Measurements from ENCODE around the gene RAB44.

Gene RAB44

GRCh38 chr6:36769676-36770499 lies 72.3 kb downstream of the RAB44 start:
- no peak for DNase-seq (ENCODE audit: extremely low read depth, low read depth)
- TF ChIP-seq, protein P1, sequence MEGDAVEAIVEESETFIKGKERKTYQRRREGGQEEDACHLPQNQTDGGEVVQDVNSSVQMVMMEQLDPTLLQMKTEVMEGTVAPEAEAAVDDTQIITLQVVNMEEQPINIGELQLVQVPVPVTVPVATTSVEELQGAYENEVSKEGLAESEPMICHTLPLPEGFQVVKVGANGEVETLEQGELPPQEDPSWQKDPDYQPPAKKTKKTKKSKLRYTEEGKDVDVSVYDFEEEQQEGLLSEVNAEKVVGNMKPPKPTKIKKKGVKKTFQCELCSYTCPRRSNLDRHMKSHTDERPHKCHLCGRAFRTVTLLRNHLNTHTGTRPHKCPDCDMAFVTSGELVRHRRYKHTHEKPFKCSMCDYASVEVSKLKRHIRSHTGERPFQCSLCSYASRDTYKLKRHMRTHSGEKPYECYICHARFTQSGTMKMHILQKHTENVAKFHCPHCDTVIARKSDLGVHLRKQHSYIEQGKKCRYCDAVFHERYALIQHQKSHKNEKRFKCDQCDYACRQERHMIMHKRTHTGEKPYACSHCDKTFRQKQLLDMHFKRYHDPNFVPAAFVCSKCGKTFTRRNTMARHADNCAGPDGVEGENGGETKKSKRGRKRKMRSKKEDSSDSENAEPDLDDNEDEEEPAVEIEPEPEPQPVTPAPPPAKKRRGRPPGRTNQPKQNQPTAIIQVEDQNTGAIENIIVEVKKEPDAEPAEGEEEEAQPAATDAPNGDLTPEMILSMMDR (IDR thresholded peaks at IDR 0.05; ENCODE audit: low read depth, low read length, missing control alignments) = no peak
- no peak overlapping the region for H3K4me3 ChIP-seq (replicated peaks; ENCODE audit: low read depth, low read length)

DNA sequence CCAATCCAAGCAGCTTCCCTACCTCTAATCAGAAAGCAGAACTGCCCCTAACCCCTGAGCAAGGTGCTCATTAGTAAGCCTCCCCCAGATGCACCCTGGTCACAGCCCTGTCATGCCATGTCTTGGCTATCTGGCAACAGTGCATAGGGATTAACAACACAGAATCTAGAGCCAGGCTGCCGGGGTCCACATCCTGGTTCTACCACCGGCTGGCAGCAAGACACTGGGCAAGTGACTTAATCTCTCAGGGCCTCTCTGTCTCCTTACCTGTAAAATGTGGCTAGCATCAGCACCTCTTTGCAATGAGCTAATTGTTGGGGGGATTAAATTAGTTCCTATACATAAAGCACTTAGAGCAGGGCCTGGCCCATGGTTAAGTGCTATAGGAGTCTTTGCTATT lies 73.5 kb downstream of the RAB44 start:
- DNase-seq (ENCODE audit: extremely low read depth, low read depth) = no peak
- no peak overlapping the region for H3K4me3 ChIP-seq (replicated peaks; ENCODE audit: low read depth, low read length)
- TF ChIP-seq, protein P1 (IDR thresholded peaks at IDR 0.05; ENCODE audit: low read depth, low read length, missing control alignments) = no peak

GRCh38 chr6:36772397-36772796 lies 74.8 kb downstream of the RAB44 start:
- TF ChIP-seq, protein P1 (IDR thresholded peaks at IDR 0.05; ENCODE audit: low read depth, low read length, missing control alignments) = no peak
- no peak for DNase-seq (ENCODE audit: extremely low read depth, low read depth)
- no peak overlapping the region for H3K4me3 ChIP-seq (replicated peaks; ENCODE audit: low read depth, low read length)

GRCh38 chr6:36774331-36774730 lies 76.7 kb downstream of the RAB44 start:
- no peak for DNase-seq (ENCODE audit: extremely low read depth, low read depth)
- no peak overlapping the region for H3K4me3 ChIP-seq (replicated peaks; ENCODE audit: low read depth, low read length)
- TF ChIP-seq, protein P1 (IDR thresholded peaks at IDR 0.05; ENCODE audit: low read depth, low read length, missing control alignments) = no peak

DNA sequence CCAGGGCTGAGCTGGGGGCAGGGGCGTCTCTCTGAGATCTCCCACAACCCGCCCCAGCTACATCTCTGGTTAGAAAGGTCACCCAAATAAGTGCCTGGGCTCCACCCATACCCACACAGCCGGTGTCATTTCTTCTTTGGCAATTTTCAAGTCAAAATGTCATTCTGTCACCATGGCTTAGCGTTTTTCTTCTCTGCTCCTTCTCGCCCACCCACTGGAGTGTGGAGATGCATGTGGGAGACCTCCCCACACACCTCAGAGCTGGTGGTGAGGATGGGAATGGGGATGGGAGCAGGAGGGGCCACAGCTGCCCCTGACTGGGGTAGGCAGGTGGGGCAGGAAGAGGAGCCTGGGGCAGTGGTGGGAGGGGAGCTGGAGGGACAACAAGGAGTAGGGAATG lies 78.5 kb downstream of the RAB44 start:
- TF ChIP-seq, protein P1 (IDR thresholded peaks at IDR 0.05; ENCODE audit: low read depth, low read length, missing control alignments) = no peak
- H3K4me3 ChIP-seq (replicated peaks; ENCODE audit: low read depth, low read length) = no peak overlapping the region
- no peak for DNase-seq (ENCODE audit: extremely low read depth, low read depth)

- TF ChIP-seq, protein P1 (IDR thresholded peaks at IDR 0.05; ENCODE audit: low read depth, low read length, missing control alignments) = no peak
- no peak for DNase-seq (ENCODE audit: extremely low read depth, low read depth)
- no peak overlapping the region for H3K4me3 ChIP-seq (replicated peaks; ENCODE audit: low read depth, low read length)
Measured at GRCh38 chr6:36777801-36778200, 80.2 kb downstream of the RAB44 start.

All from HFF-Myc (cell line).